PC-9 (cell line): ENCODE measurements around the gene FGD6. TPM values are rescaled to one million over a fixed set of nuclear protein-coding genes. Genes with fewer than 3 reads are reported as not detected.

Experiments used
- BruUV-seq: library from RNA; stranded (reverse); fragments of 400-500 nt; replicated peaks from 2 replicates; lab custom pipeline; 2021; lab: Mats Ljungman, UMichigan
- CTCF ChIA-PET: fragments of 300-600 bp; sonication (Branson Sonifier 250); formaldehyde crosslinking; loops from one replicate; lab custom pipeline; 2022; ENCODE audit warnings: antibody characterized with exemption; lab: Charles Lee
- POLR2A ChIA-PET: fragments of 300-600 bp; sonication (Branson Sonifier 250); formaldehyde crosslinking; loops from one replicate; lab custom pipeline; 2022; ENCODE audit warnings: antibody characterized with exemption; ENCODE audit not compliant: unreplicated experiment; lab: Charles Lee
- DNase-seq, 2 experiments: peaks; one replicate each; pipeline versions ENCODE4 v3.0.0 to v3.0.0-alpha.2; 2015 to 2022; ENCODE audit warnings: mixed read lengths in 1 of 2
- H2AFZ ChIP-seq: fragments of 200-600 bp; sonication (generic); 2 replicates; pipeline ENCODE4 v1.8.1; 2017; ENCODE audit warnings: antibody characterized with exemption
- H3F3A ChIP-seq: fragments of 200-600 bp; sonication (generic); 2 replicates; pipeline ENCODE4 v1.8.1; 2017; ENCODE audit warnings: antibody characterized with exemption, mild to moderate bottlenecking, low read depth; ENCODE audit not compliant: insufficient read depth
- H3K27ac ChIP-seq: fragments of 200-600 bp; sonication (generic); 2 replicates; pipeline ENCODE4 v1.6.1; 2016; ENCODE audit warnings: mixed run types
- H3K27me3 ChIP-seq: fragments of 200-600 bp; sonication (generic); 2 replicates; pipeline ENCODE4 v1.6.1; 2016; ENCODE audit warnings: low read depth, mixed run types; ENCODE audit not compliant: insufficient read depth
- H3K36me3 ChIP-seq: fragments of 200-600 bp; sonication (generic); 2 replicates; pipeline ENCODE4 v1.6.1; 2016; ENCODE audit warnings: low read depth, mixed run types
- H3K4me1 ChIP-seq: fragments of 200-600 bp; sonication (generic); replicated peaks from 2 replicates; pipeline ENCODE4 v1.6.1; 2016; ENCODE audit warnings: mixed run types; ENCODE audit not compliant: insufficient read depth
- H3K4me2 ChIP-seq: fragments of 200-600 bp; sonication (generic); 2 replicates; pipeline ENCODE4 v1.6.1; 2017; ENCODE audit warnings: mixed run types
- H3K4me3 ChIP-seq: fragments of 200-600 bp; sonication (generic); 2 replicates; pipeline ENCODE4 v1.6.1; 2016; ENCODE audit warnings: mixed run types
- H3K79me2 ChIP-seq: fragments of 200-600 bp; sonication (generic); 2 replicates; pipeline ENCODE4 v1.6.1; 2017; ENCODE audit warnings: low read depth, mixed run types
- H3K9me2 ChIP-seq: fragments of 200-600 bp; sonication (generic); 2 replicates; pipeline ENCODE4 v1.8.1; 2017; ENCODE audit warnings: mild to moderate bottlenecking; ENCODE audit not compliant: insufficient read depth
- H3K9me3 ChIP-seq: fragments of 200-600 bp; sonication (generic); 2 replicates; pipeline ENCODE4 v1.8.1; 2016; ENCODE audit warnings: low read depth; ENCODE audit not compliant: insufficient read depth
- H4K20me1 ChIP-seq: fragments of 200-600 bp; sonication (generic); 2 replicates; pipeline ENCODE4 v1.8.1; 2017; ENCODE audit not compliant: insufficient read depth
- EZH2 ChIP-seq: fragments of 200-600 bp; sonication (generic); IDR thresholded peaks from 2 replicates; pipeline ENCODE4 v1.8.0; 2017; ENCODE audit warnings: antibody characterized with exemption, low read depth
- intact Hi-C: fragments of 100-400 bp; cut with micrococcal nuclease; formaldehyde crosslinking; loops from one replicate; pipeline ENCODE4 v1.10.0; 2022; ENCODE audit not compliant: unreplicated experiment
- total RNA-seq: library from RNA; stranded (reverse); gene quantifications from 2 replicates; pipeline ENCODE4 v1.2.3, GENCODE V29; 2021
- TF ChIP-seq, protein P1 (sequence below): fragments of 200-600 bp; sonication (generic); conservative IDR thresholded peaks from 2 replicates; pipeline ENCODE4 v1.6.1; 2017; ENCODE audit warnings: mixed run types, antibody characterized with exemption, mild to moderate bottlenecking, moderate library complexity

The FGD6 gene
- total RNA-seq, 1 experiment from 2014 or later, result 22.0 TPM

GRCh38 chr12:95216711-95217376, 423 bp downstream of the FGD6 start:
- Histone ChIP-seq H3K4me1 (peaks cover 49% of the 10 kb centered on the region), H3K9me3 (no peaks in the 10 kb centered on the region), H2AFZ (peak overlapping the region; percentile 74), H3K79me2 (peaks cover 89% of the 10 kb centered on the region), H3K27me3 (no peaks in the 10 kb centered on the region), H3K4me2 (peak overlapping the region; percentile 90), H3K4me3 (peak overlapping the region; percentile 95), H3K27ac (peak overlapping the region; percentile 77), H3F3A (peaks cover 27% of the 10 kb centered on the region), H4K20me1 (peaks cover 12% of the 10 kb centered on the region), H3K36me3 (peaks cover 16% of the 10 kb centered on the region), H3K9me2 (no peaks in the 10 kb centered on the region)
- CTCF ChIA-PET, result interaction anchor here (0.6 to 1.5 kb wide), 5 partner anchors 11 to 203 kb away, joined by 4 to 8 read pairs (median 7); no protein-coding TSS in a partner anchor
- TSS peak; percentile 46 for BruUV-seq
- no peak for TF ChIP-seq EZH2
- TF ChIP-seq, protein P1, sequence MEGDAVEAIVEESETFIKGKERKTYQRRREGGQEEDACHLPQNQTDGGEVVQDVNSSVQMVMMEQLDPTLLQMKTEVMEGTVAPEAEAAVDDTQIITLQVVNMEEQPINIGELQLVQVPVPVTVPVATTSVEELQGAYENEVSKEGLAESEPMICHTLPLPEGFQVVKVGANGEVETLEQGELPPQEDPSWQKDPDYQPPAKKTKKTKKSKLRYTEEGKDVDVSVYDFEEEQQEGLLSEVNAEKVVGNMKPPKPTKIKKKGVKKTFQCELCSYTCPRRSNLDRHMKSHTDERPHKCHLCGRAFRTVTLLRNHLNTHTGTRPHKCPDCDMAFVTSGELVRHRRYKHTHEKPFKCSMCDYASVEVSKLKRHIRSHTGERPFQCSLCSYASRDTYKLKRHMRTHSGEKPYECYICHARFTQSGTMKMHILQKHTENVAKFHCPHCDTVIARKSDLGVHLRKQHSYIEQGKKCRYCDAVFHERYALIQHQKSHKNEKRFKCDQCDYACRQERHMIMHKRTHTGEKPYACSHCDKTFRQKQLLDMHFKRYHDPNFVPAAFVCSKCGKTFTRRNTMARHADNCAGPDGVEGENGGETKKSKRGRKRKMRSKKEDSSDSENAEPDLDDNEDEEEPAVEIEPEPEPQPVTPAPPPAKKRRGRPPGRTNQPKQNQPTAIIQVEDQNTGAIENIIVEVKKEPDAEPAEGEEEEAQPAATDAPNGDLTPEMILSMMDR, result no peak
- POLR2A ChIA-PET, result interaction anchor here (0.6 to 1.5 kb wide), 5 partner anchors 9 to 100 kb away, joined by 3 to 5 read pairs (median 5); no protein-coding TSS in a partner anchor
- peak in 1 of 2 experiments; percentile 66 for DNase-seq
- intact Hi-C loops, result loop anchor here (1.0 to 5.0 kb wide), 9 partner anchors 13 to 670 kb away; no protein-coding TSS in a partner anchor

DNA sequence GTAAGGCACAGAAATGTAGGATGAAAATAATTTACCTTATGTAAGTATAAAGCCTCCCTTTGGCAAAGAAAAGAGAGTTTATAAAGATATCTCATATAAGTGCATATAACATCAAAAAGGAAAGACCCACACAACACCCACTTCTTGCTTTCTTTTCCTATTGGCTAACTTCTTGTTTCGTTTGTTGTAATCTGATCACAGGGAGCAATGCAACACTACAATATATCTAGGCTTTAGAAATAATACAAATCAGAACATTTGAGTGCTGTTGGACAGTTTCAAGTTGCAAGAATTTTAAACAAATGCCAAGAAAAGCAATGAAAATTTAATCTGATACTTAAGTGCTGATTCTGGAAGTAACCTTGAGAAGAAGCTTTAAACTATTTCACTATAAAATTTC, 1.3 kb downstream of the FGD6 start:
- peak overlapping the region; percentile 95 for H3K4me3 ChIP-seq
- no peaks in the 10 kb centered on the region for H3K9me2 ChIP-seq
- peak overlapping the region; percentile 74; the same call in 1 of the 2 replicates for H2AFZ ChIP-seq
- H3K79me2 ChIP-seq, result peaks cover 89% of the 10 kb centered on the region
- peak overlapping the region; percentile 90 for H3K4me2 ChIP-seq
- no peak for TF ChIP-seq EZH2
- TF ChIP-seq, protein P1, result no peak
- H3F3A ChIP-seq, result peaks cover 27% of the 10 kb centered on the region
- peaks cover 40% of the 10 kb centered on the region for H3K4me1 ChIP-seq
- H3K36me3 ChIP-seq, result peaks cover 13% of the 10 kb centered on the region
- H4K20me1 ChIP-seq, result peaks cover 12% of the 10 kb centered on the region
- intact Hi-C loops, result loop anchor here (2.0 to 5.0 kb wide), 7 partner anchors 15 to 669 kb away; no protein-coding TSS in a partner anchor
- peak overlapping the region; percentile 77 for H3K27ac ChIP-seq
- H3K9me3 ChIP-seq, result no peaks in the 10 kb centered on the region
- ChIA-PET CTCF (interaction anchor here (0.6 to 1.5 kb wide), 5 partner anchors 10 to 202 kb away, joined by 4 to 8 read pairs (median 7); no protein-coding TSS in a partner anchor), POLR2A (interaction anchor here (0.6 to 1.5 kb wide), 3 partner anchors 9 to 99 kb away, joined by 4 to 11 read pairs (median 5); no protein-coding TSS in a partner anchor)
- BruUV-seq, result no TSS peak
- peak in 1 of 2 experiments; percentile 66 for DNase-seq
- H3K27me3 ChIP-seq, result no peaks in the 10 kb centered on the region

- TF ChIP-seq EZH2, result no peak
- TF ChIP-seq, protein P1, result no peak
- Histone ChIP-seq H2AFZ (no peak overlapping the region), H3K79me2 (peaks cover 89% of the 10 kb centered on the region), H3K4me3 (peak overlapping the region; percentile 7; the same call in 1 of the 2 replicates), H3K9me3 (no peaks in the 10 kb centered on the region), H3K36me3 (0 out of 2 replicates have a peak, but pooled peaks cover under 1% of the 10 kb centered on the region), H3K4me2 (peak overlapping the region; percentile 90), H3F3A (peaks cover 27% of the 10 kb centered on the region), H3K4me1 (peaks cover 25% of the 10 kb centered on the region), H3K9me2 (no peaks in the 10 kb centered on the region), H4K20me1 (peaks cover 10% of the 10 kb centered on the region), H3K27me3 (no peaks in the 10 kb centered on the region), H3K27ac (0 out of 2 replicates have a peak overlapping the region, but pooled peaks have one; percentile 77)
- no peak for DNase-seq
- ChIA-PET POLR2A (interaction anchor here (0.6 to 0.7 kb wide), 3 partner anchors 8 to 1080 kb away, joined by 3 to 5 read pairs (median 4); no protein-coding TSS in a partner anchor), CTCF (no interaction called here)
- intact Hi-C loops, result no loop called here
- BruUV-seq, result no TSS peak
Observed at GRCh38 chr12:95214466-95214865, 2.8 kb downstream of the FGD6 start.
